GM21619 (cell line): ENCODE results near the gene NID2.

ENCODE experiments used
- ATAC-seq: cut with Tn5 transposase; IDR thresholded peaks from one replicate; pipeline ENCODE4 v1.9.1; 2021; ENCODE audit not compliant: unreplicated experiment

The NID2 gene

GRCh38 chr14:52068615-52069306 lies at the start of gene NID2:
NID2 (minus strand) TSS chr14:52069059; CDS start chr14:52068994, 65 bp downstream.
- no peak for ATAC-seq

- ATAC-seq, result no peak
These were observed 48.4 kb upstream of the NID2 start for GRCh38 chr14:52117111-52117832.

- ATAC-seq, result no peak
These were observed 46.4 kb upstream of the NID2 start for GRCh38 chr14:52115286-52115685.

GRCh38 chr14:52112336-52113018 lies 43.6 kb upstream of the NID2 start:
- no peak for ATAC-seq

- ATAC-seq, result no peak
These were observed 42.7 kb upstream of the NID2 start for GRCh38 chr14:52111583-52111982.

GRCh38 chr14:52110441-52111086 lies 41.7 kb upstream of the NID2 start:
- no peak for ATAC-seq

GRCh38 chr14:52108823-52109222 lies 40.0 kb upstream of the NID2 start:
- no peak for ATAC-seq

- ATAC-seq, result no peak
These were observed 38.0 kb upstream of the NID2 start for GRCh38 chr14:52106840-52107239.

- ATAC-seq, result no peak
These were observed 34.6 kb upstream of the NID2 start for GRCh38 chr14:52103416-52103815.

- no peak for ATAC-seq
These were observed 26.9 kb upstream of the NID2 start for GRCh38 chr14:52095794-52096193.

- ATAC-seq, result no peak
These were observed 26.5 kb upstream of the NID2 start for GRCh38 chr14:52095336-52095735.

GRCh38 chr14:52094546-52095271 lies 25.9 kb upstream of the NID2 start:
- no peak for ATAC-seq

GRCh38 chr14:52091928-52092327 lies 23.1 kb upstream of the NID2 start:
- no peak for ATAC-seq

- no peak for ATAC-seq
These were observed 22.1 kb upstream of the NID2 start for GRCh38 chr14:52090936-52091335.

- no peak for ATAC-seq
These were observed 20.4 kb upstream of the NID2 start for GRCh38 chr14:52089218-52089617.

GRCh38 chr14:52086711-52087110 lies 17.9 kb upstream of the NID2 start:
- no peak for ATAC-seq

GRCh38 chr14:52082903-52083302 lies 14.0 kb upstream of the NID2 start:
- no peak for ATAC-seq

GRCh38 chr14:52081964-52082363 lies 13.1 kb upstream of the NID2 start:
- no peak for ATAC-seq

GRCh38 chr14:52080808-52081755 lies 12.2 kb upstream of the NID2 start:
- ATAC-seq, result no peak
